K562 (cell line): Measurements from ENCODE around the gene EPS8L1.

Experiments used
- MAX ChIP-seq: sonication (generic); formaldehyde crosslinking; IDR thresholded peaks from 2 replicates; pipeline ENCODE4 v1.9.0; 2022; ENCODE audit warnings: mild to moderate bottlenecking, missing genetic modification reagents
- SMARCE1 ChIP-seq: fragments of 450-650 bp; IDR thresholded peaks from 2 replicates; pipeline ENCODE4 v1.7.1; 2016; ENCODE audit warnings: mild to moderate bottlenecking
- ZEB2 ChIP-seq: fragments of 450-650 bp; IDR thresholded peaks from 2 replicates; pipeline ENCODE4 v1.6.1; 2016
- TF ChIP-seq, protein P1 (sequence below): sonication (generic); formaldehyde crosslinking; IDR thresholded peaks from 2 replicates; pipeline ENCODE4 v1.8.0; 2022; ENCODE audit warnings: missing genetic modification reagents, mild to moderate bottlenecking, borderline replicate concordance

DNA sequence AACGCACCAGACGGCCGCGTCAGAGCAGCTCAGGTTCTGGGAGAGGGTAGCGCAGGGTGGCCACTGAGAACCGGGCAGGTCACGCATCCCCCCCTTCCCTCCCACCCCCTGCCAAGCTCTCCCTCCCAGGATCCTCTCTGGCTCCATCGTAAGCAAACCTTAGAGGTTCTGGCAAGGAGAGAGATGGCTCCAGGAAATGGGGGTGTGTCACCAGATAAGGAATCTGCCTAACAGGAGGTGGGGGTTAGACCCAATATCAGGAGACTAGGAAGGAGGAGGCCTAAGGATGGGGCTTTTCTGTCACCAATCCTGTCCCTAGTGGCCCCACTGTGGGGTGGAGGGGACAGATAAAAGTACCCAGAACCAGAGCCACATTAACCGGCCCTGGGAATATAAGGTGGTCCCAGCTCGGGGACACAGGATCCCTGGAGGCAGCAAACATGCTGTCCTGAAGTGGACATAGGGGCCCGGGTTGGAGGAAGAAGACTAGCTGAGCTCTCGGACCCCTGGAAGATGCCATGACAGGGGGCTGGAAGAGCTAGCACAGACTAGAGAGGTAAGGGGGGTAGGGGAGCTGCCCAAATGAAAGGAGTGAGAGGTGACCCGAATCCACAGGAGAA lies 39.9 kb downstream of the EPS8L1 start:
- TF ChIP-seq, protein P1, sequence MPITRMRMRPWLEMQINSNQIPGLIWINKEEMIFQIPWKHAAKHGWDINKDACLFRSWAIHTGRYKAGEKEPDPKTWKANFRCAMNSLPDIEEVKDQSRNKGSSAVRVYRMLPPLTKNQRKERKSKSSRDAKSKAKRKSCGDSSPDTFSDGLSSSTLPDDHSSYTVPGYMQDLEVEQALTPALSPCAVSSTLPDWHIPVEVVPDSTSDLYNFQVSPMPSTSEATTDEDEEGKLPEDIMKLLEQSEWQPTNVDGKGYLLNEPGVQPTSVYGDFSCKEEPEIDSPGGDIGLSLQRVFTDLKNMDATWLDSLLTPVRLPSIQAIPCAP, result no peak
- TF ChIP-seq ZEB2 (no peak), MAX (no peak), SMARCE1 (no peak)
